GOT3 (cell line): ENCODE measurements around the gene CDH12.
"Not testable (repeated sequence)": the region's sequence is repeated elsewhere in the genome, so short reads cannot be mapped to it uniquely, and the experiment has no call there.

ENCODE experiments used
- DNase-seq: peaks from one replicate; lab custom pipeline; 2025; ENCODE audit warnings: mixed read lengths; lab: John Stamatoyannopoulos, UW

CDH12 gene

GRCh38 chr5:22151801-22152200 is 701.3 kb downstream of the CDH12 start:
- not testable (repeated sequence) for DNase-seq

- not testable (repeated sequence) for DNase-seq
Observed at GRCh38 chr5:22140418-22140817, 712.7 kb downstream of the CDH12 start.

GRCh38 chr5:22139662-22140300 is 713.4 kb downstream of the CDH12 start:
- DNase-seq, result not testable (repeated sequence)

GRCh38 chr5:22111320-22111719 is 741.8 kb downstream of the CDH12 start:
- DNase-seq, result no peak

- DNase-seq, result no peak
Observed at GRCh38 chr5:22109315-22109714, 743.8 kb downstream of the CDH12 start.

- no peak for DNase-seq
Observed at GRCh38 chr5:22108545-22108944, 744.6 kb downstream of the CDH12 start.

GRCh38 chr5:22102823-22103359 is 750.3 kb downstream of the CDH12 start:
- DNase-seq, result no peak

GRCh38 chr5:22088517-22088916 is 764.6 kb downstream of the CDH12 start:
- DNase-seq, result no peak

GRCh38 chr5:22079566-22079965 is 773.6 kb downstream of the CDH12 start:
- DNase-seq, result no peak

- DNase-seq, result no peak
Observed at GRCh38 chr5:22079002-22079401, 774.1 kb downstream of the CDH12 start.

GRCh38 chr5:22076586-22076985 is 776.6 kb downstream of the CDH12 start:
- DNase-seq, result no peak

GRCh38 chr5:22070186-22070728 is 782.9 kb downstream of the CDH12 start:
- no peak for DNase-seq

- no peak for DNase-seq
Observed at GRCh38 chr5:22063717-22064116, 789.4 kb downstream of the CDH12 start.

- DNase-seq, result no peak
Observed at GRCh38 chr5:22058620-22059019, 794.5 kb downstream of the CDH12 start.

- no peak for DNase-seq
Observed at GRCh38 chr5:22057012-22057411, 796.1 kb downstream of the CDH12 start.

- no peak for DNase-seq
Observed at GRCh38 chr5:22056601-22057000, 796.5 kb downstream of the CDH12 start.

GRCh38 chr5:22053195-22053594 is 799.9 kb downstream of the CDH12 start:
- DNase-seq, result no peak

- DNase-seq, result no peak
Observed at GRCh38 chr5:22051881-22052280, 801.3 kb downstream of the CDH12 start.

GRCh38 chr5:22050931-22051330 is 802.2 kb downstream of the CDH12 start:
- DNase-seq, result no peak

- DNase-seq, result no peak
Observed at GRCh38 chr5:22044229-22044628, 808.9 kb downstream of the CDH12 start.

- DNase-seq, result no peak
Observed at GRCh38 chr5:22036061-22036460, 817.1 kb downstream of the CDH12 start.

GRCh38 chr5:22033066-22033465 is 820.1 kb downstream of the CDH12 start:
- no peak for DNase-seq

GRCh38 chr5:22023784-22024183 is 829.4 kb downstream of the CDH12 start:
- no peak for DNase-seq

- not testable (repeated sequence) for DNase-seq
Observed at GRCh38 chr5:22012893-22013292, 840.3 kb downstream of the CDH12 start.
